GM18520 (cell line): ENCODE measurements around the gene SLC16A1.
"Not testable (repeated sequence)": the region's sequence is repeated elsewhere in the genome, so short reads cannot be mapped to it uniquely, and the experiment has no call there.

Experiments
- ATAC-seq: cut with Tn5 transposase; IDR thresholded peaks from one replicate; pipeline ENCODE4 v1.9.1; 2021; ENCODE audit not compliant: unreplicated experiment

Gene SLC16A1

GRCh38 chr1:112888630-112889029, 67.4 kb downstream of the SLC16A1 start:
- no peak for ATAC-seq

- ATAC-seq = no peak
These were observed 68.3 kb downstream of the SLC16A1 start for GRCh38 chr1:112887599-112888283.

- ATAC-seq = not testable (repeated sequence)
These were observed 71.0 kb downstream of the SLC16A1 start for GRCh38 chr1:112884996-112885395.

DNA sequence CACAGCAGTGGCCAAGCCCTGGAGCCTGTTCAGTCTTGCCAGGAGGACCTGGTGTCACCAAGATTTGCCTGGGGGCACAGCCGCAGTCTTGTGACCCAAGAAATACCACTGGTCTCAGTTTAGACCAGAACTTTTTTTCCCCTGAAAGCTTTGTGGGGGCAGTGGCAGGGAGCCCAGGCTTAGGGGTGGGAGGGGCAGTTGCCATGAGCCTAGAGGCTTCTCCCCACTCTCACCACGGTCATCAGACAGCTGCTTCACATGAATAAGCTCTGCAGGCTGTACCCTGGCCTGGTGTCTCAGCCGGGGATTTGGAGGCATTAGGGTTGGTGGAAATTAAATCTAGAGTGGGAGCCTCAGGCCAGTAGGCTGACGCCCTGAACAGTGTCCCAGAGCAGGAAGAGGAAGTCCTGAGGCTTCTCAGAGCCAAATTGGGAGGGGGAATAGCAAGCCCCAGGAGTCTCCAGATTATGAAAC, 73.7 kb downstream of the SLC16A1 start:
- ATAC-seq = no peak

- no peak for ATAC-seq
These were observed 74.3 kb downstream of the SLC16A1 start for GRCh38 chr1:112881742-112882127.

DNA sequence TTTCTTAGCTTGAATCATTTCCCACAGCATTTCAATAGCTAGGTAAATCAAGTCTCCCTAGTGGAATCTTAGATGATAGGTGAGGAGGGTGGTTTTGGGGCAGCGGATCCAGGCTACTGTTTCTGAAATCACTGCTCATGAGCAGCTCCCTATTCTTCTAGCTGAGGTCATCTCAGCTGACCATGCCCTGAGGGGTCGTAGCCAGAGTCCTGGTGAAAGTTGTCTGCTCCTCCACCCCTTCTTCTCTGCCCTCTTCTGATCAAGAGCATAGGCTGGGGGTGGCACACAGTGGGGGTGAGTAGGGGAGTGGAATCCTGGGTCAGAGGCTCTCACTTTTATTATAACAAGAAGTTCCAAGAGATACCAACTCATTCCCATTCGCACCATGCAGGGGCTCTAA, 76.2 kb downstream of the SLC16A1 start:
- ATAC-seq = no peak

- no peak for ATAC-seq
These were observed 77.7 kb downstream of the SLC16A1 start for GRCh38 chr1:112878321-112878720.

GRCh38 chr1:112877750-112878149, 78.2 kb downstream of the SLC16A1 start:
- no peak for ATAC-seq

GRCh38 chr1:112876315-112876714, 79.7 kb downstream of the SLC16A1 start:
- no peak for ATAC-seq

- no peak for ATAC-seq
These were observed 83.4 kb downstream of the SLC16A1 start for GRCh38 chr1:112872551-112872962.

DNA sequence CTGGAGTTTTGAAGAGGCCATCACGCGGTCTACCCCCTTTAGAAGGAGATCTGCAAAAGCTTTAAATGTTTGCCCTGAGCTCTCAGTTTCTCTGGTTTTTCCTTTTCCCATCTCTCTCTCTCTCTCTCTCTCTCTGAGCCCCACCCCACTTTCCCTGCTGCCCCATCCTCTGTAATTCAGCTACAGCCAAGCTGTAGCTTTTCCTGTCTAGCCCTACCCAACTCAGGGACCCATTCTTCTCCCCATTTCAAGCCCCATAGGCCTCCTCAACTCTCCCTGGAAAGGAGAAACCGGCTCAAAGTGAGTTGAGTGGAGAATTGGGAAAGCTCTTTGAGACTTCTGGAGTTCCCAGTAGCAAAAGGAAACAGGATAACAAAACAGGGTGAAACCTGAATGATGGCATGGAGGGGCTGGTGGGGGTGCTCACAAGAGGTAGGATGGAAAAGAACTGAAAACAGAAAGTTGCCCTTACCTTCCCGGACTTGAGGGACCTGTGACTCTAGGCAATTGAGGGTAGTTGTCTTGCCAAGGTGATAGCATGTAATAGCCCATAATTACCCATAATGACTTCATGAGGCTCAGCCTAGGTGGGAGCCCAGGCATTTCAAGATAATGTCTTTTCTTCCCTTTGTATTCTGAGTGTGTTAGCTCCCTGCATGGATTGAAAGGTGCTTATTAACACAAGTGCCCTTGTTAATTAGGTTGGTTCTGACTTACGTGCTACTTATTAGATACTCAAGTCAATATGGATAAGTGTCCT, 84.9 kb downstream of the SLC16A1 start:
- no peak for ATAC-seq

- no peak for ATAC-seq
These were observed 86.1 kb downstream of the SLC16A1 start for GRCh38 chr1:112869895-112870294.

- ATAC-seq = no peak
These were observed 87.8 kb downstream of the SLC16A1 start for GRCh38 chr1:112868191-112868590.

DNA sequence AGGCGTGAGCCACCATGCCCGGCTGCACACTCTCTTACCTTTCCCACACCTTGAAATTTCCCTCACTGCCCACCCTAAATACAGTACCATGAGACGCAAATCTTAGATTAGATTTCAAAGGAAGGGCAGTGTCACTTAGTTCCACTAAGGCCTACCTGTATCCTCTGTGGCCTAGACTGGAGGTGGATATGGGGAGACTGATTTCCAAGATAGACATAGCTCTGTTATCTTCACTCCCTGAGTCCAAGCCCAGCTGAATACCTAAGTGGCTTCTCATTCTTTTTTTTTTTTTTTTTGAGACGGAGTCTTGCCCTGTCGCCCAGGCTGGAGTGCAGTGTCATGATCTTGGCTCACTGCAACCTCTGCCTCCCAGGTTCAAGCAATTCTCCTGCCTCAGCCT, 89.0 kb downstream of the SLC16A1 start:
- no peak for ATAC-seq

DNA sequence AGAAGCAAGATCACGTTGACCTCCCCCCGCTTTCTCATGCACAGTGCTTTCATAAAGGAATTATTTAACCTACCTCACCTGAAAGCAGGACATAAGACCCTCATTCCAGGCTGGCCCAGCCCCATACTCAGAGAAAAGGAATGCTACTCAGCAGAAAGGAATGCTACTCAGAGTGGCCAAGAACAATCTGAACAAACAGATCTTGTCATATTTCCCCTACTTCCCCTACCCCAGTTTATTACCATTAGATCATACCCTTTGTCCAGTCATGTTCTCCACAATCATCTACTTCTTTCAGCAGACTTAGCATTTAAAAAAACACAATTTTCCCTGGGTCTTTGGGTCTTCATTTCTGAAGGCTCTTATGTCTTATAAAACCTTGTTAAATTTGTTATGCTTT, 89.8 kb downstream of the SLC16A1 start:
- ATAC-seq = no peak

- no peak for ATAC-seq
These were observed 93.1 kb downstream of the SLC16A1 start for GRCh38 chr1:112862753-112863426.
